OCI-LY3 (cell line): ENCODE measurements around the gene RAP2A.

Experiments
- H2AFZ ChIP-seq: fragments of 200-600, 300-600 bp; shearing (Covaris generic); 2 replicates; pipeline ENCODE4 v1.6.0; 2014; ENCODE audit warnings: antibody characterized with exemption, low read depth, low read length
- H3K27ac ChIP-seq: fragments of 200-600, 300-600 bp; sonication (generic); 2 replicates; pipeline ENCODE4 v1.5.1; 2014; ENCODE audit warnings: mild to moderate bottlenecking, low read length, moderate library complexity, mixed read lengths
- H3K27me3 ChIP-seq: fragments of 200-600, 300-600 bp; sonication (generic); 2 replicates; pipeline ENCODE4 v1.6.1; 2014; ENCODE audit warnings: low read depth, low read length, mixed read lengths
- H3K36me3 ChIP-seq: fragments of 200-600, 300-600 bp; sonication (generic); replicated peaks from 2 replicates; pipeline ENCODE3; 2014; ENCODE audit warnings: low read depth, low read length, mixed read lengths
- H3K4me1 ChIP-seq: fragments of 300-600, 200-600 bp; sonication (generic); 2 replicates; pipeline ENCODE4 v1.6.1; 2014; ENCODE audit warnings: low read length, mixed read lengths
- H3K4me2 ChIP-seq: fragments of 200-600, 300-600 bp; sonication (generic); 2 replicates; pipeline ENCODE4 v1.6.1; 2014; ENCODE audit warnings: low read length, mixed read lengths
- H3K4me3 ChIP-seq: fragments of 300-600, 200-600 bp; sonication (generic); 2 replicates; pipeline ENCODE4 v1.5.1; 2014; ENCODE audit warnings: antibody characterized with exemption, mild to moderate bottlenecking, low read length, moderate library complexity
- H3K79me2 ChIP-seq: fragments of 300-600, 200-600 bp; shearing (Covaris generic); 2 replicates; pipeline ENCODE4 v1.6.1; 2014; ENCODE audit warnings: mild to moderate bottlenecking, low read length, mixed read lengths
- H3K9ac ChIP-seq: fragments of 300-600, 200-600 bp; shearing (Covaris generic); 2 replicates; pipeline ENCODE4 v1.6.0; 2014; ENCODE audit warnings: mild to moderate bottlenecking, low read length, moderate library complexity
- H3K9me3 ChIP-seq: fragments of 200-600, 300-600 bp; shearing (Covaris generic); 2 replicates; pipeline ENCODE4 v1.6.1; 2014; ENCODE audit warnings: low read length, mixed read lengths; ENCODE audit not compliant: insufficient read depth
- H4K20me1 ChIP-seq: fragments of 200-600, 300-600 bp; sonication (generic); 2 replicates; pipeline ENCODE4 v1.6.1; 2016; ENCODE audit warnings: low read length, mixed read lengths; ENCODE audit not compliant: insufficient read depth
- CTCF ChIP-seq: fragments of 200-600, 300-600 bp; sonication (generic); IDR thresholded peaks from 2 replicates; pipeline ENCODE4 v1.5.1; 2014; ENCODE audit warnings: antibody characterized with exemption, low read length, low read depth
- EZH2phosphoT487 ChIP-seq: fragments of 200-600 bp; shearing (Covaris generic); IDR thresholded peaks from 2 replicates; pipeline ENCODE4 v1.6.1; 2018; ENCODE audit warnings: antibody characterized with exemption, mixed run types, low read depth

Gene RAP2A

DNA sequence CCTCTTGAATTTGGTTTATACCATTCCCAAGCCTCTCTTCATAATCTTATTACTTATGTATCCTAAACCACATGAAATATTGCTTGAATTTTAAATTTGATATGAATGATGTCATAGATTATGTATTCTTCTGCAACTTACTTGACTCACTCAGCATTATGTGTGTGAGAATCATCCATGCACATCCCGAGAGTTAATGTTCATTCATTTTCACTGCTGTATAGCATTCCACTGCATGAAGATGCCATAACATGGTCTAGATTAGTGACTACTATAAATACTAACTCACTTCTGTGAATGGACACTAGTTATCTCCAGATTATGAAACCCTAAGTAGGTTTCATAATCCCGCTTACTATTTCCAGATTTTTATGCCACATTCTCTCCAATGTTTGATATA, 25.0 kb upstream of the RAP2A start:
- Histone ChIP-seq H3K27ac (no peak overlapping the region), H3K9ac (no peak overlapping the region), H3K4me1 (no peaks in the 10 kb centered on the region), H3K27me3 (peaks cover 10% of the 10 kb centered on the region; the same call in 1 of the 2 replicates), H2AFZ (no peak overlapping the region), H4K20me1 (no peaks in the 10 kb centered on the region), H3K4me2 (no peak overlapping the region), H3K9me3 (no peaks in the 10 kb centered on the region), H3K4me3 (no peak overlapping the region), H3K79me2 (no peaks in the 10 kb centered on the region), H3K36me3 (no peaks in the 10 kb centered on the region)
- TF ChIP-seq EZH2phosphoT487: no peak
- TF ChIP-seq CTCF: no peak

GRCh38 chr13:97411984-97412383, 22.0 kb upstream of the RAP2A start:
- no peaks in the 10 kb centered on the region for H3K79me2 ChIP-seq
- H3K27me3 ChIP-seq: peaks cover 6% of the 10 kb centered on the region; the same call in 1 of the 2 replicates
- no peaks in the 10 kb centered on the region for H3K36me3 ChIP-seq
- TF ChIP-seq EZH2phosphoT487: no peak
- TF ChIP-seq CTCF: no peak
- no peak overlapping the region for H3K27ac ChIP-seq
- H3K9ac ChIP-seq: no peak overlapping the region
- H2AFZ ChIP-seq: no peak overlapping the region
- H3K4me2 ChIP-seq: no peak overlapping the region
- no peaks in the 10 kb centered on the region for H3K9me3 ChIP-seq
- no peaks in the 10 kb centered on the region for H3K4me1 ChIP-seq
- no peaks in the 10 kb centered on the region for H4K20me1 ChIP-seq
- H3K4me3 ChIP-seq: no peak overlapping the region

DNA sequence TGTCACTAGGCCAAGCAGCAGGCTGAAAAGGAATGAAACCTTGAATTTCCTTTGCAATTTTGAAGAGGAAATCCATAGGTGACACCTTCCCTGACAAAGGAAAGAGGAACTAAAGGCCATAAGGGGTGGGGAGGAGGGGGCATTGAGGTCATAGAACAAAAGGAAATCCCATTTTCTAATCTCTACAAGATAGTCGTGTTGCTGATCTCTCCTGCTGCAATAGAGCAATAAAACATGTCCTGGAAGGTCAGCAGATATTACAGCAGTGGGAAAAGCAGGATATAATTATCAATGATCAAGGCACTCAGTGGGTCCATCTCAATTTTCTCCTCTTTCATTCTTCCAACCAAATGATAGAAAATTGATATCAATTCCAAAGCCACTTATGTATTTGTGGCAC, 20.3 kb upstream of the RAP2A start:
- Histone ChIP-seq H3K4me3 (no peak overlapping the region), H3K9ac (no peak overlapping the region), H3K4me1 (no peaks in the 10 kb centered on the region), H3K27me3 (no peaks in the 10 kb centered on the region), H4K20me1 (no peaks in the 10 kb centered on the region), H3K4me2 (no peak overlapping the region), H3K9me3 (no peaks in the 10 kb centered on the region), H3K79me2 (no peaks in the 10 kb centered on the region), H3K36me3 (no peaks in the 10 kb centered on the region), H2AFZ (no peak overlapping the region), H3K27ac (no peak overlapping the region)
- TF ChIP-seq EZH2phosphoT487: no peak
- TF ChIP-seq CTCF: no peak

DNA sequence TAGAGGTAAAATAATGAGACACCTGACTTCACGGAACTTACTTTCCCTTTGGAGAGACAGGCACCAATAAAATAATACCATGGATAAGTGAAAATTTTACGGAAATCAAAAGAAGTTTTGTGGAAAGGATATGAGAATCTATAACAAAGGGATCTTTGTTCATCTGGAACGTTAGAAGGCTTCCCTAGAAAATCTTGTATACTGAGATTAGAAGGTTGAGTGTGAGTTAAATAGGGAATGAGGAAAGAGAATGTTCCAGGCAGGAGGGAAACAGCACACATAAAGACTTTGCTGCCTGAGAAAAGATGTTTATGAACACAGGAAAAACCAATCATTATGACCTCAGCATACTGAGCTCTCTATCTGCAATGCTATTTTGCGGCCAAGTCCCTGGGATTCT, 19.6 kb upstream of the RAP2A start:
- no peaks in the 10 kb centered on the region for H3K36me3 ChIP-seq
- no peak overlapping the region for H3K9ac ChIP-seq

More for the DNA sequence above, 19.6 kb upstream of the RAP2A start:
- Histone ChIP-seq H4K20me1 (no peaks in the 10 kb centered on the region), H3K79me2 (no peaks in the 10 kb centered on the region), H3K27me3 (no peaks in the 10 kb centered on the region), H2AFZ (no peak overlapping the region), H3K27ac (no peak overlapping the region), H3K4me1 (no peaks in the 10 kb centered on the region), H3K4me3 (no peak overlapping the region), H3K9me3 (no peaks in the 10 kb centered on the region), H3K4me2 (no peak overlapping the region)
- TF ChIP-seq EZH2phosphoT487 (no peak), CTCF (no peak)
